Posterior cingulate gyrus (tissue), 11 donors: Measurements from ENCODE around the gene MYG1.

ENCODE experiments used
- DNase-seq, 10 donors: peaks; one replicate each; pipeline versions ENCODE4 v3.0.0 to v3.0.0-alpha.2; 2020 to 2021; ENCODE audit warnings: mixed read lengths in 3 of 10
- intact Hi-C: fragments of 100-400 bp; cut with DNase I; formaldehyde crosslinking; loops from one replicate; pipeline ENCODE4 v1.15.1; 2023

The MYG1 gene

GRCh38 chr12:53346491-53346890 is 47.0 kb downstream of the MYG1 start:
- DNase-seq = no peak
- intact Hi-C loops = no loop called here

- intact Hi-C loops = no loop called here
- DNase-seq = no peak
Observed at GRCh38 chr12:53347905-53348304, 48.4 kb downstream of the MYG1 start.

GRCh38 chr12:53352331-53353256 is 53.1 kb downstream of the MYG1 start:
- peak; percentile 56 to 95 (median 82) for DNase-seq
- intact Hi-C loops = loop anchor here (1.0 to 5.0 kb wide), 2 partner anchors 69 to 155 kb away; partner anchors contain the start of gene NPFF

GRCh38 chr12:53353257-53353655 is 53.8 kb downstream of the MYG1 start:
- no peak for DNase-seq
- intact Hi-C loops = loop anchor here (5.0 kb wide), 1 partner anchor 154 kb away; the partner anchor contains the start of gene NPFF

GRCh38 chr12:53355121-53355520 is 55.6 kb downstream of the MYG1 start:
- no peak for DNase-seq
- intact Hi-C loops = no loop called here
